ENCODE measurements around the gene RFC3. TPM values are rescaled to one million over a fixed set of nuclear protein-coding genes. Genes with fewer than 3 reads are reported as not detected.

The RFC3 gene
- total RNA-seq, 1 donor from 2014 or later, result 5.0 TPM

- peaks cover 9% of the 10 kb centered on the region for H3K9me3 Mint-ChIP-seq (ENCODE audit: low read depth)
- DNase-seq (ENCODE audit: low spot score), result no peak
- H3K27me3 Mint-ChIP-seq (ENCODE audit: low read depth), result no peaks in the 10 kb centered on the region
- no peaks in the 10 kb centered on the region for H3K4me1 Mint-ChIP-seq (ENCODE audit: low read depth)
- H3K4me3 Mint-ChIP-seq (ENCODE audit: unreplicated experiment), result no peak overlapping the region
- H3K27ac Mint-ChIP-seq (ENCODE audit: unreplicated experiment), result no peak overlapping the region
- peaks cover 3% of the 10 kb centered on the region for H3K36me3 Mint-ChIP-seq (ENCODE audit: low read depth)
- TF ChIP-seq, protein P1, sequence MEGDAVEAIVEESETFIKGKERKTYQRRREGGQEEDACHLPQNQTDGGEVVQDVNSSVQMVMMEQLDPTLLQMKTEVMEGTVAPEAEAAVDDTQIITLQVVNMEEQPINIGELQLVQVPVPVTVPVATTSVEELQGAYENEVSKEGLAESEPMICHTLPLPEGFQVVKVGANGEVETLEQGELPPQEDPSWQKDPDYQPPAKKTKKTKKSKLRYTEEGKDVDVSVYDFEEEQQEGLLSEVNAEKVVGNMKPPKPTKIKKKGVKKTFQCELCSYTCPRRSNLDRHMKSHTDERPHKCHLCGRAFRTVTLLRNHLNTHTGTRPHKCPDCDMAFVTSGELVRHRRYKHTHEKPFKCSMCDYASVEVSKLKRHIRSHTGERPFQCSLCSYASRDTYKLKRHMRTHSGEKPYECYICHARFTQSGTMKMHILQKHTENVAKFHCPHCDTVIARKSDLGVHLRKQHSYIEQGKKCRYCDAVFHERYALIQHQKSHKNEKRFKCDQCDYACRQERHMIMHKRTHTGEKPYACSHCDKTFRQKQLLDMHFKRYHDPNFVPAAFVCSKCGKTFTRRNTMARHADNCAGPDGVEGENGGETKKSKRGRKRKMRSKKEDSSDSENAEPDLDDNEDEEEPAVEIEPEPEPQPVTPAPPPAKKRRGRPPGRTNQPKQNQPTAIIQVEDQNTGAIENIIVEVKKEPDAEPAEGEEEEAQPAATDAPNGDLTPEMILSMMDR (IDR thresholded peaks at IDR 0.05), result no peak
Observed at GRCh38 chr13:33879118-33879517, 61.2 kb downstream of the RFC3 start.

GRCh38 chr13:33882804-33883203 is 64.9 kb downstream of the RFC3 start:
- Mint-ChIP-seq H3K4me3 (ENCODE audit: unreplicated experiment) (no peak overlapping the region), H3K4me1 (ENCODE audit: low read depth) (no peaks in the 10 kb centered on the region), H3K9me3 (ENCODE audit: low read depth) (peaks cover 9% of the 10 kb centered on the region), H3K27ac (ENCODE audit: unreplicated experiment) (no peak overlapping the region), H3K36me3 (ENCODE audit: low read depth) (peaks cover 3% of the 10 kb centered on the region), H3K27me3 (ENCODE audit: low read depth) (no peaks in the 10 kb centered on the region)
- TF ChIP-seq, protein P1 (IDR thresholded peaks at IDR 0.05), result no peak
- DNase-seq (ENCODE audit: low spot score), result no peak

DNA sequence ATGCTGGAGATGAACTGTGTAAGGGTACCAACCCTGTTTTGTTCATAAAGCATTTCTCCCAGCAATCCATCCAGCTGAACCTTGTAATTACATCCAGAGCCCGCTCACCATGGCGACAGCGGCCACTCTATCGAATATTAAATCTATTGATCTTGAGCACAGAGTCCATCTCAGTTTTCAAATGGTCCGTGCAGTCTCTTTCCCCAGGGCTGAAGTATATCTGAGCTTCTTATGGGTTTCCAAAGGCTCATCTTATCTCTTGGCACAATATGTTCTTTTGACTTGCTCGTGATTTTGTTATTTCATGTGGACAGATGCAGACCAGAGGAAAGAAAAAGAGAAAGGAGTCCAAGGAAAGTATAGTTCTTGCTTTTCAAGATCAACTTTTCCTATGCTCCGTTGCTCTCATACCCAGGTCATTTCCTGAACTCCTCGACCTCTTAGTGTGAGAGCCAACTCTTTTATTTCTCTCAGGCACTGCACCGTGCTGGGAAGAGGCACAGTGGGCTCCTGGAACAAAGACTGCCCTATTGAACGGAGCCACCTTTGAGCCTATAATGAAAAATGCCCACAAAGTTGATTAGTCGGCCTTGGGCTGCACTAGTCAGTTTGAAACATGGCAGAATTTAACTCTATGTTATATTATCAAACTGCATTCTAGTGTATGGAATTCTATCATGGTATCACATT is 66.7 kb downstream of the RFC3 start:
- no peak for DNase-seq (ENCODE audit: low spot score)
- H3K27me3 Mint-ChIP-seq (ENCODE audit: low read depth), result no peaks in the 10 kb centered on the region
- H3K9me3 Mint-ChIP-seq (ENCODE audit: low read depth), result peaks cover 9% of the 10 kb centered on the region
- H3K36me3 Mint-ChIP-seq (ENCODE audit: low read depth), result peaks cover 3% of the 10 kb centered on the region
- no peak overlapping the region for H3K4me3 Mint-ChIP-seq (ENCODE audit: unreplicated experiment)
- H3K4me1 Mint-ChIP-seq (ENCODE audit: low read depth), result no peaks in the 10 kb centered on the region
- TF ChIP-seq, protein P1 (IDR thresholded peaks at IDR 0.05), result no peak
- H3K27ac Mint-ChIP-seq (ENCODE audit: unreplicated experiment), result no peak overlapping the region
